HCT116 (cell line): ENCODE data around the gene KCNN3. TPM values are rescaled to one million over a fixed set of nuclear protein-coding genes. Genes with fewer than 3 reads are reported as not detected.

ENCODE experiments used
- ATAC-seq: fragments of 200-7000 bp; cut with Tn5 transposase; 2 replicates; pipeline ENCODE4 v1.9.1; 2020; ENCODE audit warnings: mild to moderate bottlenecking, moderate library complexity
- BruUV-seq: library from RNA; stranded (reverse); fragments of 400-500 nt; replicated peaks from 2 replicates; lab custom pipeline; 2021; lab: Mats Ljungman, UMichigan
- CTCF ChIA-PET: fragments of 300-600 bp; sonication (Branson Sonifier 250); formaldehyde crosslinking; loops from one replicate; lab custom pipeline; 2021; ENCODE audit warnings: antibody characterized with exemption; lab: Charles Lee
- POLR2A ChIA-PET: fragments of 300-600, 350-600 bp; sonication (Branson Sonifier 250); formaldehyde crosslinking; loops from one replicate; lab custom pipeline; 2021; ENCODE audit warnings: antibody characterized with exemption; lab: Charles Lee
- RAD21 ChIA-PET, 2 experiments: fragments of 300-600 bp; sonication (Branson Sonifier 250); formaldehyde crosslinking; loops; one replicate each; lab custom pipeline; 2023; ENCODE audit warnings: low total read pairs in 2 of 2; ENCODE audit not compliant: uncharacterized antibody in 2 of 2, unreplicated experiment in 2 of 2, low non-redundant PET in 1 of 2; lab: Charles Lee
- DNase-seq: peaks from one replicate; pipeline ENCODE4 v3.0.0-alpha.2; 2010; ENCODE audit warnings: low read depth, low spot score
- H2AFZ ChIP-seq: fragments of 200-600 bp; shearing (Covaris generic), sonication (generic); 2 replicates; pipeline ENCODE4 v1.6.1; 2017; ENCODE audit warnings: low read depth, mixed run types, mixed read lengths, antibody characterized with exemption, low read length; ENCODE audit not compliant: poor library complexity, severe bottlenecking
- H3K27ac ChIP-seq: 2 replicates; pipeline ENCODE4 v1.5.1; 2012; ENCODE audit warnings: low read depth, low read length
- H3K27me3 ChIP-seq: fragments of 200-600 bp; sonication (generic); 2 replicates; pipeline ENCODE4 v1.6.1; 2016; ENCODE audit warnings: mixed run types, low read length, mixed read lengths; ENCODE audit not compliant: insufficient read depth
- H3K36me3 ChIP-seq, 2 experiments: fragments of 200-500 bp in 1 of 2; fragments of 200-600 bp in 1 of 2; sonication (Bioruptor generic) in 1 of 2; sonication (generic) in 1 of 2; 2 replicates each; pipeline versions ENCODE4 v1.5.1 to v1.6.1; 2014 to 2016; ENCODE audit warnings: low read length in 2 of 2, inconsistent platforms in 1 of 2, mixed read lengths in 1 of 2, mixed run types in 1 of 2; ENCODE audit not compliant: insufficient read depth in 2 of 2, control insufficient read depth in 1 of 2
- H3K4me1 ChIP-seq, 2 experiments: fragments of 200-600 bp in 1 of 2; sonication (generic) in 1 of 2; 2 replicates each; pipeline versions ENCODE4 v1.5.1 to v1.6.1; 2012 to 2017; ENCODE audit warnings: low read length in 2 of 2, inconsistent platforms in 1 of 2, mild to moderate bottlenecking in 1 of 2, mixed read lengths in 1 of 2, mixed run types in 1 of 2, moderate library complexity in 1 of 2; ENCODE audit not compliant: insufficient read depth in 2 of 2, control insufficient read depth in 1 of 2
- H3K4me2 ChIP-seq: fragments of 200-600 bp; sonication (generic); 2 replicates; pipeline ENCODE4 v1.6.1; 2017; ENCODE audit warnings: mixed run types, low read length, mixed read lengths
- H3K4me3 ChIP-seq, 2 experiments: fragments of 200-600 bp in 1 of 2; sonication (generic) in 1 of 2; replicated peaks in 1 of 2; 2 replicates each; pipeline ENCODE4 v1.5.1; 2011 to 2016; ENCODE audit warnings: low read length in 2 of 2, control low read depth in 1 of 2, low read depth in 1 of 2, mild to moderate bottlenecking in 1 of 2, mixed read lengths in 1 of 2, mixed run types in 1 of 2
- H3K79me2 ChIP-seq: fragments of 200-600 bp; sonication (generic); 2 replicates; pipeline ENCODE4 v1.6.1; 2017; ENCODE audit warnings: mild to moderate bottlenecking, mixed run types, low read length, moderate library complexity, mixed read lengths; ENCODE audit not compliant: insufficient read depth
- H3K9ac ChIP-seq: fragments of 200-600 bp; sonication (generic); 2 replicates; pipeline ENCODE4 v1.6.1; 2016; ENCODE audit warnings: low read length, mixed read lengths
- H3K9me2 ChIP-seq: fragments of 200-600 bp; sonication (generic), shearing (Covaris generic); 2 replicates; pipeline ENCODE4 v1.6.1; 2017; ENCODE audit warnings: mixed run types, mild to moderate bottlenecking, moderate library complexity; ENCODE audit not compliant: insufficient read depth
- H3K9me3 ChIP-seq, 2 experiments: fragments of 200-500 bp in 1 of 2; fragments of 200-600 bp in 1 of 2; sonication (Bioruptor generic) in 1 of 2; sonication (generic) in 1 of 2; 2 replicates each; pipeline ENCODE4 v1.6.1; 2014 to 2017; ENCODE audit warnings: low read length in 2 of 2, mixed read lengths in 2 of 2, inconsistent platforms in 1 of 2, low read depth in 1 of 2, mild to moderate bottlenecking in 1 of 2, mixed run types in 1 of 2, moderate library complexity in 1 of 2; ENCODE audit not compliant: control insufficient read depth in 1 of 2, insufficient read depth in 1 of 2
- H4K20me1 ChIP-seq: fragments of 200-600 bp; sonication (generic), shearing (Covaris generic); 2 replicates; pipeline ENCODE4 v1.6.1; 2017; ENCODE audit warnings: mixed run types, mild to moderate bottlenecking, moderate library complexity; ENCODE audit not compliant: insufficient read depth
- CBX3 ChIP-seq: IDR thresholded peaks from 2 replicates; pipeline ENCODE4 v1.6.1; 2012; ENCODE audit warnings: low read depth
- CTCF ChIP-seq, 3 experiments: fragments of 200-600 bp in 1 of 3; sonication (generic) in 1 of 3; IDR thresholded peaks in 2 of 3; conservative IDR thresholded peaks in 1 of 3; 2 replicates each; pipeline ENCODE4 v1.5.1; 2012 to 2017; ENCODE audit warnings: low read depth in 2 of 3, low read length in 2 of 3, antibody characterized with exemption in 1 of 3, borderline replicate concordance in 1 of 3, control low read depth in 1 of 3, mild to moderate bottlenecking in 1 of 3, mixed read lengths in 1 of 3, mixed run types in 1 of 3, moderate library complexity in 1 of 3; ENCODE audit not compliant: insufficient read depth in 1 of 3
- EZH2 ChIP-seq: fragments of 200-600 bp; sonication (generic); IDR thresholded peaks from 2 replicates; pipeline ENCODE4 v1.6.1; 2017; ENCODE audit warnings: antibody characterized with exemption, mixed run types
- FOSL1 ChIP-seq: IDR thresholded peaks from 2 replicates; pipeline ENCODE4 v1.6.1; 2012; ENCODE audit warnings: low read depth
- JUND ChIP-seq: IDR thresholded peaks from 2 replicates; pipeline ENCODE4 v1.6.1; 2012
- MAX ChIP-seq: IDR thresholded peaks from 2 replicates; pipeline ENCODE4 v1.6.1; 2012
- POLR2AphosphoS5 ChIP-seq: IDR thresholded peaks from 2 replicates; pipeline ENCODE4 v1.6.1; 2011; ENCODE audit warnings: mild to moderate bottlenecking, low read depth, low read length, moderate library complexity
- RAD21 ChIP-seq: IDR thresholded peaks from 2 replicates; pipeline ENCODE4 v1.6.1; 2012; ENCODE audit warnings: low read depth, mild to moderate bottlenecking
- SP1 ChIP-seq: IDR thresholded peaks from 2 replicates; pipeline ENCODE4 v1.6.1; 2012; ENCODE audit warnings: low read depth
- SRF ChIP-seq: IDR thresholded peaks from 2 replicates; pipeline ENCODE4 v1.6.1; 2012; ENCODE audit warnings: low read depth
- YY1 ChIP-seq: IDR thresholded peaks from 2 replicates; pipeline ENCODE4 v1.6.1; 2011; ENCODE audit warnings: low read length, low read depth, moderate library complexity, mild to moderate bottlenecking; ENCODE audit not compliant: insufficient replicate concordance; ENCODE audit errors: extremely low read depth
- ZFX ChIP-seq: fragments of 450-650 bp; IDR thresholded peaks from 2 replicates; pipeline ENCODE4 v1.6.1; 2017
- intact Hi-C: fragments of 100-400 bp; cut with micrococcal nuclease; formaldehyde crosslinking; loops from 2 replicates; pipeline ENCODE4 v1.10.0; 2022
- total RNA-seq: library from RNA; stranded (reverse); gene quantifications from one replicate; pipeline ENCODE4 v1.2.1, GENCODE V29; 2021; ENCODE audit not compliant: unreplicated experiment
- TF ChIP-seq, protein P1 (sequence below): IDR thresholded peaks from 2 replicates; pipeline ENCODE4 v1.6.1; 2011; ENCODE audit warnings: mild to moderate bottlenecking, low read length, moderate library complexity; ENCODE audit not compliant: insufficient replicate concordance; ENCODE audit errors: extremely low read depth
- TF ChIP-seq, protein P2 (sequence below): IDR thresholded peaks from 2 replicates; pipeline ENCODE4 v1.6.1; 2012; ENCODE audit warnings: low read depth

KCNN3 gene
- total RNA-seq, 1 experiment from 2014 or later = 1.1 TPM

DNA sequence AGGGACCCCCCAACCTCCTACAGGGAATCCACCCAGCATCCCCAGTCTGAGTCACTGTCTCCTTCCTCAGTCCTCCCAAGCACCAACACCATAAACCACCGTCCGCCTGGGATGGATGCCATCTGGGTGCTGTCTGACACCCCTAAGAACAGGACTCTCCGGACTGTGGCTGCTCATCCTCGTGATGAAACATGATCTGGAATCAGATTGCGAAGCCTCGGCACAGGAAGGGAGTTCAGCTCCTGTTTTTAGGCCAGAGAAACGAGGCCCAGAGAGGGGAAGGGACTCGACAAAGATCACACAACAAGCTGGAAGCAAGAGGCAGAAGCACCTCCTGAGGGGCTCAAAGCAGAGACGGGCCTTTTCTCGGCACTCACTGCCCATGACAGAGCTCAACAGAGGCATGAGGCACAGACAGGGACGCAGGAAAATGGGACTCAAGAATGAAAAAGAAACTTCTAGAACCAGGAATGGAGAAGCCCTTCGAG is 8.4 kb downstream of the KCNN3 start:
- ChIA-PET POLR2A (no interaction called here), RAD21 (no interaction called here), CTCF (no interaction called here)
- Histone ChIP-seq H3K4me3 (no peak overlapping the region), H3K27me3 (no peaks in the 10 kb centered on the region), H3K9me2 (no peaks in the 10 kb centered on the region), H3K4me2 (no peak overlapping the region), H3K36me3 (no peaks in the 10 kb centered on the region), H3K4me1 (peaks cover 0 to 20% of the 10 kb centered on the region in 2 experiments; a peak in 3 of 4 replicates), H3K79me2 (no peaks in the 10 kb centered on the region), H2AFZ (no peak overlapping the region), H3K27ac (no peak overlapping the region), H4K20me1 (no peaks in the 10 kb centered on the region), H3K9ac (no peak overlapping the region), H3K9me3 (no peaks in the 10 kb centered on the region)
- ATAC-seq (no peak), DNase-seq (no peak)
- TF ChIP-seq JUND = no peak
- TF ChIP-seq CTCF (IDR thresholded peaks at IDR 0.05 in 2 of 3, conservative IDR thresholded peaks at IDR 0.05 in 1 of 3; ENCODE audit: borderline replicate concordance in 1 of 3, insufficient read depth in 1 of 3, low read depth in 2 of 3, low read length in 2 of 3) = no peak
- no peak for TF ChIP-seq FOSL1
- TF ChIP-seq SP1 = no peak
- no peak for TF ChIP-seq MAX
- no peak for TF ChIP-seq RAD21
- TF ChIP-seq, protein P1, sequence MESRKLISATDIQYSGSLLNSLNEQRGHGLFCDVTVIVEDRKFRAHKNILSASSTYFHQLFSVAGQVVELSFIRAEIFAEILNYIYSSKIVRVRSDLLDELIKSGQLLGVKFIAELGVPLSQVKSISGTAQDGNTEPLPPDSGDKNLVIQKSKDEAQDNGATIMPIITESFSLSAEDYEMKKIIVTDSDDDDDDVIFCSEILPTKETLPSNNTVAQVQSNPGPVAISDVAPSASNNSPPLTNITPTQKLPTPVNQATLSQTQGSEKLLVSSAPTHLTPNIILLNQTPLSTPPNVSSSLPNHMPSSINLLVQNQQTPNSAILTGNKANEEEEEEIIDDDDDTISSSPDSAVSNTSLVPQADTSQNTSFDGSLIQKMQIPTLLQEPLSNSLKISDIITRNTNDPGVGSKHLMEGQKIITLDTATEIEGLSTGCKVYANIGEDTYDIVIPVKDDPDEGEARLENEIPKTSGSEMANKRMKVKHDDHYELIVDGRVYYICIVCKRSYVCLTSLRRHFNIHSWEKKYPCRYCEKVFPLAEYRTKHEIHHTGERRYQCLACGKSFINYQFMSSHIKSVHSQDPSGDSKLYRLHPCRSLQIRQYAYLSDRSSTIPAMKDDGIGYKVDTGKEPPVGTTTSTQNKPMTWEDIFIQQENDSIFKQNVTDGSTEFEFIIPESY = no peak
- TF ChIP-seq SRF = no peak
- no peak for TF ChIP-seq EZH2
- TF ChIP-seq POLR2AphosphoS5 = no peak
- no peak for TF ChIP-seq YY1
- no peak for TF ChIP-seq ZFX
- no peak for TF ChIP-seq CBX3
- TF ChIP-seq, protein P2, sequence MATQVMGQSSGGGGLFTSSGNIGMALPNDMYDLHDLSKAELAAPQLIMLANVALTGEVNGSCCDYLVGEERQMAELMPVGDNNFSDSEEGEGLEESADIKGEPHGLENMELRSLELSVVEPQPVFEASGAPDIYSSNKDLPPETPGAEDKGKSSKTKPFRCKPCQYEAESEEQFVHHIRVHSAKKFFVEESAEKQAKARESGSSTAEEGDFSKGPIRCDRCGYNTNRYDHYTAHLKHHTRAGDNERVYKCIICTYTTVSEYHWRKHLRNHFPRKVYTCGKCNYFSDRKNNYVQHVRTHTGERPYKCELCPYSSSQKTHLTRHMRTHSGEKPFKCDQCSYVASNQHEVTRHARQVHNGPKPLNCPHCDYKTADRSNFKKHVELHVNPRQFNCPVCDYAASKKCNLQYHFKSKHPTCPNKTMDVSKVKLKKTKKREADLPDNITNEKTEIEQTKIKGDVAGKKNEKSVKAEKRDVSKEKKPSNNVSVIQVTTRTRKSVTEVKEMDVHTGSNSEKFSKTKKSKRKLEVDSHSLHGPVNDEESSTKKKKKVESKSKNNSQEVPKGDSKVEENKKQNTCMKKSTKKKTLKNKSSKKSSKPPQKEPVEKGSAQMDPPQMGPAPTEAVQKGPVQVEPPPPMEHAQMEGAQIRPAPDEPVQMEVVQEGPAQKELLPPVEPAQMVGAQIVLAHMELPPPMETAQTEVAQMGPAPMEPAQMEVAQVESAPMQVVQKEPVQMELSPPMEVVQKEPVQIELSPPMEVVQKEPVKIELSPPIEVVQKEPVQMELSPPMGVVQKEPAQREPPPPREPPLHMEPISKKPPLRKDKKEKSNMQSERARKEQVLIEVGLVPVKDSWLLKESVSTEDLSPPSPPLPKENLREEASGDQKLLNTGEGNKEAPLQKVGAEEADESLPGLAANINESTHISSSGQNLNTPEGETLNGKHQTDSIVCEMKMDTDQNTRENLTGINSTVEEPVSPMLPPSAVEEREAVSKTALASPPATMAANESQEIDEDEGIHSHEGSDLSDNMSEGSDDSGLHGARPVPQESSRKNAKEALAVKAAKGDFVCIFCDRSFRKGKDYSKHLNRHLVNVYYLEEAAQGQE = no peak
- no TSS peak for BruUV-seq
- intact Hi-C loops = no loop called here
